Liver (tissue), 9 donors: Measurements from ENCODE around the gene USF2. TPM values are rescaled to one million over a fixed set of nuclear protein-coding genes. Genes with fewer than 3 reads are reported as not detected.
A peak's percentile ranks its signal among the peaks of the same experiment; 100 is the strongest.
"Not testable (repeated sequence)": the region's sequence is repeated elsewhere in the genome, so short reads cannot be mapped to it uniquely, and the experiment has no call there.

ENCODE experiments used
- DNase-seq: peaks from one replicate; pipeline ENCODE4 v3.0.0-alpha.2; 2017; ENCODE audit warnings: low spot score
- H3K27ac ChIP-seq, 2 donors: one replicate each; pipeline ENCODE4 v1.7.0; 2013; ENCODE audit warnings: inconsistent platforms in 2 of 2, low read length in 2 of 2, control low read depth in 1 of 2, low read depth in 1 of 2, mild to moderate bottlenecking in 1 of 2
- H3K27me3 ChIP-seq, 4 donors: one replicate each; pipeline versions ENCODE4 v1.6.1 to v1.7.0; 2013; ENCODE audit warnings: low read length in 3 of 4, inconsistent platforms in 1 of 4, mild to moderate bottlenecking in 1 of 4, moderate library complexity in 1 of 4; ENCODE audit not compliant: control insufficient read depth in 4 of 4, insufficient read depth in 4 of 4
- H3K36me3 ChIP-seq, 4 donors: one replicate each; pipeline versions ENCODE4 v1.6.1 to v1.7.0; 2013; ENCODE audit warnings: low read length in 3 of 4, mild to moderate bottlenecking in 3 of 4, low read depth in 1 of 4, moderate library complexity in 1 of 4; ENCODE audit not compliant: control insufficient read depth in 4 of 4, insufficient read depth in 3 of 4
- H3K4me1 ChIP-seq, 4 donors: one replicate each; pipeline versions ENCODE4 v1.6.1 to v1.7.0; 2013; ENCODE audit warnings: low read length in 3 of 4, mild to moderate bottlenecking in 3 of 4, moderate library complexity in 1 of 4; ENCODE audit not compliant: control insufficient read depth in 4 of 4, insufficient read depth in 4 of 4
- H3K4me3 ChIP-seq, 3 donors: one replicate each; pipeline versions ENCODE4 v1.6.1 to v1.7.0; 2013; ENCODE audit warnings: low read length in 3 of 3, control low read depth in 1 of 3, low read depth in 1 of 3, mild to moderate bottlenecking in 1 of 3
- H3K9ac ChIP-seq, 2 donors: one replicate each; pipeline ENCODE4 v1.7.0; 2013; ENCODE audit warnings: low read length in 2 of 2, mild to moderate bottlenecking in 2 of 2, moderate library complexity in 2 of 2, control low read depth in 1 of 2, low read depth in 1 of 2
- H3K9me3 ChIP-seq, 4 donors: one replicate each; pipeline versions ENCODE4 v1.6.1 to v1.7.0; 2013; ENCODE audit warnings: low read length in 3 of 4; ENCODE audit not compliant: control insufficient read depth in 4 of 4
- ATF3 ChIP-seq: IDR thresholded peaks from 2 replicates; pipeline ENCODE4 v1.6.1; 2016; ENCODE audit warnings: antibody characterized with exemption
- CTCF ChIP-seq: fragments of 150-350 bp; IDR thresholded peaks from 2 replicates; pipeline ENCODE4 v1.5.1; 2017; ENCODE audit warnings: improper control_type of control experiment, low read depth, low read length; ENCODE audit not compliant: missing input control
- EGR1 ChIP-seq, 2 donors: IDR thresholded peaks; 2 replicates each; pipeline ENCODE4 v1.6.1; 2016 to 2018; ENCODE audit warnings: antibody characterized with exemption in 2 of 2, low read depth in 2 of 2
- FOXA1 ChIP-seq: IDR thresholded peaks from 2 replicates; pipeline ENCODE4 v1.6.1; 2016; ENCODE audit warnings: antibody characterized with exemption
- FOXA2 ChIP-seq: IDR thresholded peaks from 2 replicates; pipeline ENCODE4 v1.6.1; 2016; ENCODE audit warnings: antibody characterized with exemption
- HNF4A ChIP-seq, 2 donors: conservative IDR thresholded peaks; 2 replicates each; pipeline ENCODE4 v1.6.1; 2016; ENCODE audit warnings: antibody characterized with exemption in 2 of 2, mild to moderate bottlenecking in 2 of 2
- HNF4G ChIP-seq: IDR thresholded peaks from 2 replicates; pipeline ENCODE4 v1.6.1; 2016; ENCODE audit warnings: antibody characterized with exemption
- JUND ChIP-seq, 2 donors: IDR thresholded peaks; 2 replicates each; pipeline ENCODE4 v1.6.1; 2016; ENCODE audit warnings: antibody characterized with exemption in 2 of 2
- MAX ChIP-seq: IDR thresholded peaks from 2 replicates; pipeline ENCODE4 v1.6.1; 2016; ENCODE audit warnings: antibody characterized with exemption
- NR2F2 ChIP-seq: IDR thresholded peaks from 2 replicates; pipeline ENCODE4 v1.6.1; 2016; ENCODE audit warnings: antibody characterized with exemption
- RAD21 ChIP-seq, 2 donors: IDR thresholded peaks; 2 replicates each; pipeline ENCODE4 v1.6.1; 2016; ENCODE audit warnings: antibody characterized with exemption in 2 of 2, mild to moderate bottlenecking in 2 of 2
- RXRA ChIP-seq, 2 donors: IDR thresholded peaks; 2 replicates each; pipeline ENCODE4 v1.6.1; 2017 to 2018; ENCODE audit warnings: antibody characterized with exemption in 2 of 2, mild to moderate bottlenecking in 1 of 2
- SP1 ChIP-seq: IDR thresholded peaks from 2 replicates; pipeline ENCODE4 v1.6.1; 2018; ENCODE audit warnings: antibody characterized with exemption, mild to moderate bottlenecking
- TAF1 ChIP-seq: conservative IDR thresholded peaks from 2 replicates; pipeline ENCODE4 v1.6.1; 2016; ENCODE audit warnings: antibody characterized with exemption, mild to moderate bottlenecking
- YY1 ChIP-seq: IDR thresholded peaks from 2 replicates; pipeline ENCODE4 v1.6.1; 2016; ENCODE audit warnings: antibody characterized with exemption, mild to moderate bottlenecking
- ZBTB33 ChIP-seq: IDR thresholded peaks from 2 replicates; pipeline ENCODE4 v1.6.1; 2016; ENCODE audit warnings: antibody characterized with exemption
- WGBS: extraction: QIAGEN DNeasy Blood & Tissue Kit; methylation state at CpG from one replicate; pipeline ENCODE4 v1.1.7; 2013; 5-methylcytosine and 5-hydroxymethylcytosine counted together
- polyA plus RNA-seq, 2 donors: library from polyadenylated mRNA; stranded (reverse) in 1 of 2; unstranded in 1 of 2; fragments of 200-250 nt in 1 of 2; fragments of >200 nt in 1 of 2; fragmentation: Nextera tagmentation in 1 of 2; extraction: Ambion mirVana in 1 of 2; gene quantifications; one replicate each; pipeline versions ENCODE4 v1.2.1 to v1.2.3, GENCODE V29; 2013 to 2015
- total RNA-seq, 2 donors: library from RNA; depleted of rRNA; stranded (reverse); fragments of >200 nt; gene quantifications; one replicate each; pipeline ENCODE4 v1.2.3, GENCODE V29; 2014
- donor health status: healthy.
- donor health status: healthy.
- donor health status: healthy.
- donor health status: healthy.
- donor health status: healthy.

The USF2 gene
- total and polyA plus RNA-seq, 4 donors = 22.8 to 85.9 (median 55.9) TPM

GRCh38 chr19:35285095-35285449, 16.3 kb downstream of the USF2 start:
- Histone ChIP-seq H3K27me3 (no peaks in the 10 kb centered on the region), H3K36me3 (no peaks in the 10 kb centered on the region), H3K9me3 (no peaks in the 10 kb centered on the region), H3K9ac (no peak overlapping the region), H3K4me3 (peak overlapping the region in 1 of 3 donors; percentile 95), H3K27ac (peak overlapping the region; percentile 87 to 95), H3K4me1 (peaks cover 9 to 25% (median 21%) of the 10 kb centered on the region in 4 donors)
- 19% methylated on average over 1 of the region's 1 CpG for WGBS
- no peak for TF ChIP-seq CTCF
- TF ChIP-seq JUND (IDR thresholded peaks at IDR 0.05) = peak in 1 of 2 donors; percentile 30
- TF ChIP-seq YY1 = no peak
- TF ChIP-seq FOXA2 = no peak
- TF ChIP-seq RXRA (IDR thresholded peaks at IDR 0.05) = peak in 1 of 2 donors; percentile 9
- DNase-seq = no peak

GRCh38 chr19:35285465-35285864, 16.7 kb downstream of the USF2 start:
- Histone ChIP-seq H3K27ac (peak overlapping the region; percentile 87 to 95), H3K4me1 (peaks cover 5 to 21% (median 17%) of the 10 kb centered on the region in 4 donors)
- not testable (repeated sequence) for H3K9me3 ChIP-seq, H3K27me3 ChIP-seq, H3K4me3 ChIP-seq, H3K36me3 ChIP-seq, DNase-seq, H3K9ac ChIP-seq
- WGBS = 62% methylated on average over 3 of the region's 3 CpGs

GRCh38 chr19:35286101-35286500, 17.3 kb downstream of the USF2 start:
- not testable (repeated sequence) for H3K27me3 ChIP-seq, H3K9ac ChIP-seq, H3K4me3 ChIP-seq, H3K36me3 ChIP-seq, DNase-seq, H3K9me3 ChIP-seq
- H3K27ac ChIP-seq = peak overlapping the region; percentile 44 to 48
- WGBS = 38% methylated on average over 5 of the region's 5 CpGs
- TF ChIP-seq HNF4A (conservative IDR thresholded peaks at IDR 0.05) (peak; percentile 5 to 11), RXRA (IDR thresholded peaks at IDR 0.05) (peak in 1 of 2 donors; percentile 38)
- H3K4me1 ChIP-seq = peaks cover 2 to 14% (median 11%) of the 10 kb centered on the region in 4 donors

- Histone ChIP-seq H3K27ac (no peak overlapping the region), H3K4me1 (peaks cover 0 to 4% (median 0%) of the 10 kb centered on the region in 4 donors), H3K36me3 (no peaks in the 10 kb centered on the region), H3K4me3 (no peak overlapping the region), H3K27me3 (no peaks in the 10 kb centered on the region), H3K9ac (no peak overlapping the region), H3K9me3 (no peaks in the 10 kb centered on the region)
- DNase-seq = no peak
- 93% methylated on average over 10 of the region's 10 CpGs for WGBS
- no peak for TF ChIP-seq JUND (IDR thresholded peaks at IDR 0.05)
- TF ChIP-seq RAD21 (IDR thresholded peaks at IDR 0.05) = no peak
- TF ChIP-seq HNF4G = no peak
- TF ChIP-seq FOXA2 = no peak
- TF ChIP-seq NR2F2 = no peak
- no peak for TF ChIP-seq MAX
- TF ChIP-seq RXRA (IDR thresholded peaks at IDR 0.05) = no peak
- no peak for TF ChIP-seq FOXA1
- TF ChIP-seq EGR1 (IDR thresholded peaks at IDR 0.05; ENCODE audit: low read depth in 2 of 2) = no peak
- no peak for TF ChIP-seq ZBTB33
- no peak for TF ChIP-seq CTCF
- no peak for TF ChIP-seq ATF3
- TF ChIP-seq SP1 = no peak
- TF ChIP-seq TAF1 = no peak
- no peak for TF ChIP-seq HNF4A (conservative IDR thresholded peaks at IDR 0.05)
Observed at GRCh38 chr19:35287713-35288112, 19.0 kb downstream of the USF2 start.
